HEK293 (cell line): ENCODE results near the gene GOLIM4.
"Not testable (repeated sequence)": the region's sequence is repeated elsewhere in the genome, so short reads cannot be mapped to it uniquely, and the experiment has no call there.

Source experiments
- CTCF ChIA-PET: fragments of 350-600 bp; formaldehyde crosslinking; extraction: SDS; loops from one replicate; lab custom pipeline; 2021; ENCODE audit warnings: antibody characterized with exemption; lab: Yijun Ruan, JAX
- POLR2A ChIA-PET: fragments of 300-600 bp; formaldehyde crosslinking; extraction: SDS; loops from one replicate; lab custom pipeline; 2020; ENCODE audit warnings: antibody characterized with exemption, inconsistent platforms; lab: Yijun Ruan, JAX
- H3K27ac ChIP-seq: fragments of 200-500 bp; sonication (Bioruptor generic); 2 replicates; pipeline ENCODE4 v1.5.1; 2014; ENCODE audit warnings: low read depth, low read length, control low read depth, inconsistent platforms; ENCODE audit errors: extremely low read depth
- H3K36me3 ChIP-seq, 2 experiments: fragments of 200-500 bp in 1 of 2; sonication (Bioruptor generic) in 1 of 2; 1 replicate in 1 of 2; 2 replicates in 1 of 2; pipeline ENCODE4 v1.5.1; 2014 to 2017; ENCODE audit warnings: inconsistent platforms in 2 of 2, low read length in 2 of 2; ENCODE audit not compliant: control insufficient read depth in 2 of 2, insufficient read depth in 1 of 2
- H3K4me1 ChIP-seq: fragments of 200-500 bp; sonication (Bioruptor generic); 2 replicates; pipeline ENCODE4 v1.5.1; 2014; ENCODE audit warnings: mild to moderate bottlenecking, low read length, inconsistent platforms; ENCODE audit not compliant: control insufficient read depth, insufficient read depth
- H3K4me3 ChIP-seq: 2 replicates; pipeline ENCODE4 v1.5.1; 2011; ENCODE audit warnings: low read depth, mild to moderate bottlenecking, control low read depth, low read length, moderate library complexity
- H3K9me3 ChIP-seq: fragments of 200-500 bp; sonication (Bioruptor generic); 2 replicates; pipeline ENCODE4 v1.5.1; 2014; ENCODE audit warnings: low read depth, low read length, inconsistent platforms; ENCODE audit not compliant: control insufficient read depth, insufficient read depth
- EGR2 ChIP-seq: fragments of 450-650 bp; formaldehyde crosslinking; IDR thresholded peaks from 2 replicates; pipeline ENCODE4 v1.5.1; 2016; ENCODE audit warnings: low read depth, missing biosample characterization, missing genetic modification characterization
- GLIS1 ChIP-seq: fragments of 450-650 bp; formaldehyde crosslinking; IDR thresholded peaks from 2 replicates; pipeline ENCODE4 v1.5.1; 2016; ENCODE audit warnings: missing biosample characterization, missing genetic modification characterization
- HOXA7 ChIP-seq: sonication (generic); formaldehyde crosslinking; IDR thresholded peaks from 2 replicates; pipeline ENCODE4 v1.8.1; 2022; ENCODE audit warnings: missing genetic modification reagents, borderline replicate concordance
- REPIN1 ChIP-seq: fragments of 450-650 bp; formaldehyde crosslinking; IDR thresholded peaks from 2 replicates; pipeline ENCODE4 v1.5.1; 2017; ENCODE audit warnings: missing biosample characterization, missing genetic modification characterization, low read depth
- TCF7L2 ChIP-seq: IDR thresholded peaks from 2 replicates; pipeline ENCODE4 v1.6.1; 2011; ENCODE audit warnings: low read depth, mild to moderate bottlenecking, inconsistent platforms, low read length, moderate library complexity, borderline replicate concordance
- ZBTB10 ChIP-seq: fragments of 450-650 bp; formaldehyde crosslinking; IDR thresholded peaks from 2 replicates; pipeline ENCODE4 v1.5.1; 2016; ENCODE audit warnings: missing biosample characterization, missing genetic modification characterization
- ZBTB48 ChIP-seq: fragments of 450-650 bp; formaldehyde crosslinking; IDR thresholded peaks from 2 replicates; pipeline ENCODE4 v1.5.1; 2016; ENCODE audit warnings: missing biosample characterization, missing genetic modification characterization
- ZFP69B ChIP-seq: fragments of 450-650 bp; formaldehyde crosslinking; IDR thresholded peaks from 2 replicates; pipeline ENCODE4 v1.5.1; 2016; ENCODE audit warnings: missing biosample characterization, missing genetic modification characterization
- ZNF114 ChIP-seq: fragments of 450-650 bp; formaldehyde crosslinking; IDR thresholded peaks from 2 replicates; pipeline ENCODE4 v1.5.0; 2017; ENCODE audit warnings: missing biosample characterization, missing genetic modification characterization
- ZNF24 ChIP-seq: fragments of 450-650 bp; formaldehyde crosslinking; IDR thresholded peaks from 2 replicates; pipeline ENCODE4 v1.5.1; 2016; ENCODE audit warnings: missing biosample characterization, missing genetic modification characterization
- ZNF248 ChIP-seq: fragments of 450-650 bp; formaldehyde crosslinking; IDR thresholded peaks from 2 replicates; pipeline ENCODE4 v1.5.1; 2017; ENCODE audit warnings: missing biosample characterization, missing genetic modification characterization
- ZNF433 ChIP-seq: fragments of 450-650 bp; formaldehyde crosslinking; IDR thresholded peaks from 2 replicates; pipeline ENCODE4 v1.5.1; 2016; ENCODE audit warnings: missing biosample characterization, missing genetic modification characterization, low read depth
- ZNF776 ChIP-seq: fragments of 450-650 bp; formaldehyde crosslinking; IDR thresholded peaks from 2 replicates; pipeline ENCODE4 v1.5.0; 2017; ENCODE audit warnings: missing biosample characterization, missing genetic modification characterization, borderline replicate concordance
- ZNF777 ChIP-seq: fragments of 450-650 bp; formaldehyde crosslinking; IDR thresholded peaks from 2 replicates; pipeline ENCODE4 v1.5.1; 2017; ENCODE audit warnings: missing biosample characterization, missing genetic modification characterization, borderline replicate concordance
- ZNF792 ChIP-seq: fragments of 450-650 bp; formaldehyde crosslinking; IDR thresholded peaks from 2 replicates; pipeline ENCODE4 v1.5.1; 2016; ENCODE audit warnings: missing biosample characterization, missing genetic modification characterization
- ZNF837 ChIP-seq: fragments of 450-650 bp; formaldehyde crosslinking; IDR thresholded peaks from 2 replicates; pipeline ENCODE4 v1.5.1; 2016; ENCODE audit warnings: missing biosample characterization, missing genetic modification characterization
- ZXDB ChIP-seq: fragments of 450-650 bp; formaldehyde crosslinking; IDR thresholded peaks from 2 replicates; pipeline ENCODE4 v1.5.1; 2016; ENCODE audit warnings: missing biosample characterization, missing genetic modification characterization
- TF ChIP-seq, protein P1 (sequence below): fragments of 450-650 bp; formaldehyde crosslinking; IDR thresholded peaks from 2 replicates; pipeline ENCODE4 v1.5.1; 2016; ENCODE audit warnings: missing biosample characterization, missing genetic modification characterization

Gene GOLIM4

GRCh38 chr3:168025076-168025475 is 70.6 kb downstream of the GOLIM4 start:
- Histone ChIP-seq H3K4me1 (no peaks in the 10 kb centered on the region), H3K36me3 (peaks cover 11 to 94% of the 10 kb centered on the region in 2 experiments; a peak in 2 of 3 replicates), H3K9me3 (no peaks in the 10 kb centered on the region), H3K4me3 (no peak overlapping the region)
- POLR2A ChIA-PET = no interaction called here
- CTCF ChIA-PET = no interaction called here
- TF ChIP-seq HOXA7 (CRISPR knock-in tag) (no peak), TCF7L2 (no peak), ZNF776 (no peak), ZBTB48 (tag by site-specific recombination) (no peak), ZXDB (tag by site-specific recombination) (no peak), ZNF792 (no peak), REPIN1 (no peak)
- TF ChIP-seq, protein P1, sequence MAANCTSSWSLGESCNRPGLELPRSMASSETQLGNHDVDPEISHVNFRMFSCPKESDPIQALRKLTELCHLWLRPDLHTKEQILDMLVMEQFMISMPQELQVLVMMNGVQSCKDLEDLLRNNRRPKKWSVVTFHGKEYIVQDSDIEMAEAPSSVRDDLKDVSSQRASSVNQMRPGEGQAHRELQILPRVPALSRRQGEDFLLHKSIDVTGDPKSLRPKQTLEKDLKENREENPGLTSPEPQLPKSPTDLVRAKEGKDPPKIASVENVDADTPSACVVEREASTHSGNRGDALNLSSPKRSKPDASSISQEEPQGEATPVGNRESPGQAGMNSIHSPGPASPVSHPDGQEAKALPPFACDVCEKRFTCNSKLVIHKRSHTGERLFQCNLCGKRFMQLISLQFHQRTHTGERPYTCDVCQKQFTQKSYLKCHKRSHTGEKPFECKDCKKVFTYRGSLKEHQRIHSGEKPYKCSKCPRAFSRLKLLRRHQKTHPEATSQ (tag by site-specific recombination) = no peak
- TF ChIP-seq, all 188 proteins: peak for 0
- no peak overlapping the region for H3K27ac ChIP-seq

DNA sequence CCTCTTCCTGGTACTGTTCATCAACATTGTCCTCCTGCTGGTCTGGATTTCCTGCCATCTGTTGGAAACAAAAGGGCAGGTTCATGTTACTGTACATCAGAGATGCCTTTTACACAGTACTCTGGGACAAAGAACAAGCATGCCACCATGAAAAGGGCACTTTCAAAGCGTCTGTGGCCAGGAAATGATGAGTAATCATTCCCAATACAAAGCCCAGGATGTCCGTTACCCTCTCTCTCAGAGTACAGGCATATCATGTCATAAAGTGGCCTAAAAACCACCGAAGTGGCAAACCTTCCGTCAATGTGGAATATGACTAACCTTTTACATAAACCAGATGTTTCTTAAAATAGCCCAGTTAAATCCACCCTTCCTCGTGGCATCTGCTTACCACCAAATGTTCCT is 71.2 kb downstream of the GOLIM4 start:
- ChIA-PET POLR2A (no interaction called here), CTCF (no interaction called here)
- Histone ChIP-seq H3K27ac (no peak overlapping the region), H3K4me1 (no peaks in the 10 kb centered on the region), H3K4me3 (no peak overlapping the region), H3K9me3 (no peaks in the 10 kb centered on the region), H3K36me3 (peaks cover 11 to 93% of the 10 kb centered on the region in 2 experiments; a peak in 2 of 3 replicates)
- no peak for TF ChIP-seq ZNF777 (tag by site-specific recombination)
- TF ChIP-seq GLIS1 (tag by site-specific recombination) = no peak

GRCh38 chr3:168021737-168022450 is 73.8 kb downstream of the GOLIM4 start:
- TF ChIP-seq ZNF837 (tag by site-specific recombination) = no peak
- TF ChIP-seq ZNF114 (tag by site-specific recombination) = no peak
- no peak for TF ChIP-seq ZFP69B (tag by site-specific recombination)
- TF ChIP-seq EGR2 (tag by site-specific recombination) = no peak
- TF ChIP-seq TCF7L2 = no peak
- no peak for TF ChIP-seq ZNF248 (tag by site-specific recombination)
- TF ChIP-seq ZNF24 (tag by site-specific recombination) = no peak
- no peak for TF ChIP-seq ZNF433
- no peak for TF ChIP-seq ZBTB10
- TF ChIP-seq, all 188 proteins: peak for 0
- ChIA-PET CTCF (interaction anchor here (0.7 to 1.6 kb wide), 3 partner anchors 14 to 1293 kb away, joined by 3 to 5 read pairs (median 4); no protein-coding TSS in a partner anchor), POLR2A (no interaction called here)
- no peaks in the 10 kb centered on the region for H3K4me1 ChIP-seq
- H3K4me3 ChIP-seq = no peak overlapping the region
- peaks cover 11 to 77% of the 10 kb centered on the region in 2 experiments; a peak in 2 of 3 replicates for H3K36me3 ChIP-seq
- H3K9me3 ChIP-seq = no peaks in the 10 kb centered on the region
- H3K27ac ChIP-seq = no peak overlapping the region

DNA sequence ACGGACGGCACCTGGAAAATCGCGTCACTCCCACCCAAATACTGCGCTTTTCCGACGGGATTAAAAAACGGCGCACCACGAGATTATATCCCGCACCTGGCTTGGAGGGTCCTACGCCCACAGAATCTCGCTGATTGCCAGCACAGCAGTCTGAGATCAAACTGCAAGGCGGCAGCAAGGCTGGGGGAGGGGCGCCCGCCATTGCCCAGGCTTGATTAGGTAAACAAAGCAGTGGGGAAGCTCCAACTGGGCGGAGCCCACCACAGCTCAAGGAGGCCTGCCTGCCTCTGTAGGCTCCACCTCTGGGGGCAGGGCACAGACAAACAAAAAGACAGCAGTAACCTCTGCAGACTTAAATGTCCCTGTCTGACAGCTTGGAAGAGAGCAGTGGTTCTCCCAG is 84.4 kb downstream of the GOLIM4 start:
- H3K27ac ChIP-seq, H3K4me3 ChIP-seq, H3K9me3 ChIP-seq, H3K4me1 ChIP-seq, CTCF ChIA-PET, POLR2A ChIA-PET: not testable (repeated sequence)
- peaks cover 6 to 16% of the 10 kb centered on the region in 2 experiments; a peak in 2 of 3 replicates for H3K36me3 ChIP-seq
